Vagina (tissue), 2 donors: Measurements from ENCODE around the gene STK32B.

Experiments used
- POLR2A ChIP-seq, 2 donors: fragments of 450-650 bp; IDR thresholded peaks; one replicate each; pipeline ENCODE4 v1.6.1; 2017; ENCODE audit warnings: antibody characterized with exemption in 2 of 2, mild to moderate bottlenecking in 2 of 2, moderate library complexity in 2 of 2
- POLR2AphosphoS5 ChIP-seq, 2 donors: sonication (generic); formaldehyde crosslinking; IDR thresholded peaks; one replicate each; pipeline ENCODE4 v1.9.0; 2017; ENCODE audit warnings: antibody characterized with exemption in 2 of 2, mild to moderate bottlenecking in 2 of 2, low read depth in 1 of 2; ENCODE audit not compliant: insufficient read depth in 1 of 2
- TF ChIP-seq, protein P1 (sequence below), 3 experiments: fragments of 450-650 bp in 2 of 3; fragments of 200-600 bp in 1 of 3; sonication (generic) in 1 of 3; IDR thresholded peaks; one replicate each; pipeline ENCODE4 v1.5.1; 2017 to 2019; ENCODE audit warnings: antibody characterized with exemption in 3 of 3, mild to moderate bottlenecking in 2 of 3, moderate library complexity in 2 of 3

- TF ChIP-seq, protein P1, sequence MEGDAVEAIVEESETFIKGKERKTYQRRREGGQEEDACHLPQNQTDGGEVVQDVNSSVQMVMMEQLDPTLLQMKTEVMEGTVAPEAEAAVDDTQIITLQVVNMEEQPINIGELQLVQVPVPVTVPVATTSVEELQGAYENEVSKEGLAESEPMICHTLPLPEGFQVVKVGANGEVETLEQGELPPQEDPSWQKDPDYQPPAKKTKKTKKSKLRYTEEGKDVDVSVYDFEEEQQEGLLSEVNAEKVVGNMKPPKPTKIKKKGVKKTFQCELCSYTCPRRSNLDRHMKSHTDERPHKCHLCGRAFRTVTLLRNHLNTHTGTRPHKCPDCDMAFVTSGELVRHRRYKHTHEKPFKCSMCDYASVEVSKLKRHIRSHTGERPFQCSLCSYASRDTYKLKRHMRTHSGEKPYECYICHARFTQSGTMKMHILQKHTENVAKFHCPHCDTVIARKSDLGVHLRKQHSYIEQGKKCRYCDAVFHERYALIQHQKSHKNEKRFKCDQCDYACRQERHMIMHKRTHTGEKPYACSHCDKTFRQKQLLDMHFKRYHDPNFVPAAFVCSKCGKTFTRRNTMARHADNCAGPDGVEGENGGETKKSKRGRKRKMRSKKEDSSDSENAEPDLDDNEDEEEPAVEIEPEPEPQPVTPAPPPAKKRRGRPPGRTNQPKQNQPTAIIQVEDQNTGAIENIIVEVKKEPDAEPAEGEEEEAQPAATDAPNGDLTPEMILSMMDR (IDR thresholded peaks at IDR 0.05) = no peak
- TF ChIP-seq POLR2A (IDR thresholded peaks at IDR 0.05) (no peak), POLR2AphosphoS5 (IDR thresholded peaks at IDR 0.05; ENCODE audit: insufficient read depth in 1 of 2, low read depth in 1 of 2) (no peak)
Measured at GRCh38 chr4:5461477-5461876, 410.2 kb downstream of the STK32B start.
